Measurements from ENCODE around the gene P2RY6.
"Not testable (repeated sequence)": the region's sequence is repeated elsewhere in the genome, so short reads cannot be mapped to it uniquely, and the experiment has no call there.

P2RY6 gene

DNA sequence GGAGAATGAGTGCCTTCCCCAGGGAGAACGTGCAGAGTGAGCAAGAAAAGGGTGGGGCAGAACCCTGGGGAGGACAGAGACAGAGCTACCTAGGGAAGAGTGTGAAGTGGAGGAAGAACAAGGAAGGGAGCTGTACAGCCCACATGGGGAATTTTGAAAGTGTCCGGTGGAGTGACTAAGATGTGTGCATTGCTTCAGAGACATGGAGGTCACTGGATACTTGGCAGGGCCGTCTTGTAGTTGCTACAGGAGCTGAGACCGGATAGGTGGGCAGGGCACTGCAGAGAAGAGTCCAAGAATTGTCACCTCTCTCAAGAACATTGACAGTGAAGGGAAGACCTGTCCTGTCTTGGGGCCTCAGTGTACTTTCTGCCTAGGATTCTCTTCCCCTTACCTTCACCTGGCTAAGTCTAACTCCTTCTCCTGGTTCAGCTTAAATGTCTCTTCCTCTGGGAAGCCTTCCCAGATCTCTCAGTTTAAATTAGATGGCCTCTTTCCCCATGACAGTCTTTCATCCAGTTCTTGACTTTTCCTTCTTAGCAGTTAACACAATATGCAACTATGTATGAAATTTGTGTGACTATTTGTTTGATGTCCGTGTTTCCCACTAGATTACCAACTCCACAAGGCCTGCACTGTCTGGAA is 9.2 kb upstream of the P2RY6 start:
- no peak for DNase-seq

DNA sequence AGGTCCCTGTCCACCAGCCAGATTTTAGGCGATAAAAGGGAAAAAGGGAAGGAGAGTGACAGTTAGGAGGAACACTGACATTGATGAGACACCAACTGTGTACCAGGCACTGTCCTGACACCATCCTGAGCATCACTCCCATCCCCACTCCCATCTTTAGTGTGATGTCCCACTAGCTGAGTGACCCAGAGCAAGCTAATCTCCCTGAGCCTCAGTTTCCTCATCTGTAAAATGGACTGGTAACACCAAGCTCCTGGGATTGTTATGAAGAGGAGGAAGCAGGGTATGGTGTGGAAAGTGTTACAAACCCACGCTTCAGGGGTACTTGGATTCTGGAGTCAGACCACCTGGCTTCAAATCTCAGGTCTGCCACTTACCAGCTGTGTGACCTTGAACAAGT is 8.5 kb upstream of the P2RY6 start:
- no peak for DNase-seq

DNA sequence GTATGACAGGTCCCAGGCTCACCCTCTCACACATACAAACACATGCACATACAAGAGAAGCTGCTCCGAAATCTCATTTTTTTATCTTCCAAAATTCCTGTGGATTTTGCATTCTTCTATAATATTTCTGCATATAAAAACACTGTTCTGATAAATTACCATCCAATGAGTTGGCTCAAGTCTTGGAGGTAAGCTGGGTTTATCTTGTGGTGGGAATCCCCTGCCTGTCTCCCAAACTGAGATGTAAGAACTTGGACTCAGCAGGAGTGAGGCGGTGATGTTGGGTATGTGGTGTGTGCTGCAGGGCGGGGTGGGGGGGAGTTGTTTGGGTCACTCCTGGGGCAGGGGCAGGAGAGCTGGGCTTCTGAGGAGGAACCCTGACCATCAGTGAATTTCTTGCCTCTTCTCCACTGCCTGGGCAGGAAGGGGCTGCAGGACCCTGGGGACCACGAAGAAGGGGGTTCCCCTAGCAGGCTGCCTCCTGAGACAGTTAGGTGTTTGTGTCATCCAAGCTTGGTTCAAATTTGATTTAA is 6.8 kb upstream of the P2RY6 start:
- DNase-seq: no peak

DNA sequence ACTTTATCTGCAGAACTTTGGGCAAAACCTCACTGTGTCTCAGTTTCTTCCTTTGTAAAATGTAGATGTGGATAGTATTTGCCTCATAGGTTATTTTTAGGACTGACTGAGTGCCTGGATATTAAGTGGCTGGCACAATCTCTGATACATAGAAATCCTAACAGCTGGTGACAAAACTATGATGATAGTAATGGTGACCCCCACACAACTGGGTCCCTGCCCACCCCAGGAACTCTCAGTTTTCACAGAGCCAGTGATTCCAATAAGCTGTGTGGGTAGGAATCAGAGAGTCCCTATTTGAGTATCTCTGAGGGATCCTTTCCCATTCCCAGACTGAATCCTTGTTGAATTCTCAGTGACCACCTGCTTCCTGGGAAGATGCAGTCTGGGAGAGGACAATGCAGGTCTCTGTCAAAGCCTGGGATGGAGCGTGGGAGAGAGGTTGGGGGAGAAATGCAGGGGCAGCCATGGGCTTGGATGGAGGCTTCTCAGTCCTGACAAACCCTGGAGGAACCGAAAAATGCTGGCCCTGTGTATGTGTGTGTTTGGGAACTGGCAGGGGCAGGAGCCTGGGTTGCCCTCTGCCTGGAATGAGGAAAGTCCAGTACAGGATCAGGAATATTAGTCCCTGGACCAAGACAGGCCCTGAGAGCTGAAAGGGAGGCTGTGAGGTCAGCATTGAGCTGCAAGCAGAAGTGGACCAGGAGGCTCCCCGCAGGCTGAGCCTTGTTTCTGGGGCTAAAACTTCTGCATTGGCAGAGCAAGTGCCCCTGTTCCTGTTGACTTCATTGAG is 6.1 kb upstream of the P2RY6 start:
- DNase-seq: no peak

DNA sequence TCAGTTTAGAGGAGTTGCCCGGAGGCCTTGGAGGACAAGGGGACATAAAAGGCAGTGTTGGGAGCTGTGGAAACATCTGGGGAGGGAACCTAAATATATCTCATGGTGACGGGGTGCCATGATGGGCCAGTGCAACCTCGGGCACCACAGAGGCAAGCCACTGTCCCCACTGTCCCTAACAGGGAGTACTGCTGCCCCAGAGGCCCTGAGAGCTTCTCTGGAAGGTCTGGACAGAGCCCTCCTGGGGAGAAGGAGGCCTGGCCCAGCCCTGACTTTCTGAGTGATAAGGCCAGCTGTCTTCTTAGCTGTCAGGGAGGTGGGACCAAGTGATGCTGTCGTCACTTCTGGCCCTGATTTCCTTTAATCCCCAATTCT is 5.5 kb upstream of the P2RY6 start:
- no peak for DNase-seq

DNA sequence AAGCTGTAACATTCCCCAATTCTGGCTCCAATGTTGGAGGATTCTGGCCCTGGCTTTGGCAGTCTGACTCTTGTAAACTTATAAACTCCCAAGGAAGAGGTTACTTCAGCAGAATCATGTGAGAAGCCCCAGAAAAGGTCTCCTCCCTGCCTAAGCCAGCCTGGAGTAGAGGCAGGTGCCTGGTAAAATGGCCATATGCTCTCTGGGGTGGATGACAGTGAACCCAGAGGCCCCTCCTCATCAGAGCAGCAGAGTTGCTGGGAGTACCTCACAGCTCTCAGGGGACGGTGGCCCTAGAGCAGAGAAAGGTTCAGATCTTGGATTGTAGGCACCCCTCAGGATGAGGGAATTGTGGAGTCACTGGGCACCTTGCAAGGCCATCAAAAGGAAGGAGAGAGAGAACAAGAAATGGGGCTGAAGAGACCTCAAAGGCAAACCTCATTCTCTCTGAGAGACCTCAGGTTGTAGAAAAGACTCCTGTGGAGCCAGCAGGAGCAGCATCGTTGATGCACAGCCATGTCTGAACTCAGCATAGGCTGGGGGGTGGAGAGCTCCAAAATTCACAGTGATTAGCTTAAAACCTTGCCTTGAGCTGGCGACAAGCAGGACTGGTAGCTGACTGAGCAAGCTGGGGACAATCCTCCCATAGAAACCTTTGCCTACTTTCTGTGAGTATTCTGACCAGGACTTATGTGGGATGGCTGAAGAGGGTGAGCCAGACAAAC is 4.9 kb upstream of the P2RY6 start:
- DNase-seq: no peak

DNA sequence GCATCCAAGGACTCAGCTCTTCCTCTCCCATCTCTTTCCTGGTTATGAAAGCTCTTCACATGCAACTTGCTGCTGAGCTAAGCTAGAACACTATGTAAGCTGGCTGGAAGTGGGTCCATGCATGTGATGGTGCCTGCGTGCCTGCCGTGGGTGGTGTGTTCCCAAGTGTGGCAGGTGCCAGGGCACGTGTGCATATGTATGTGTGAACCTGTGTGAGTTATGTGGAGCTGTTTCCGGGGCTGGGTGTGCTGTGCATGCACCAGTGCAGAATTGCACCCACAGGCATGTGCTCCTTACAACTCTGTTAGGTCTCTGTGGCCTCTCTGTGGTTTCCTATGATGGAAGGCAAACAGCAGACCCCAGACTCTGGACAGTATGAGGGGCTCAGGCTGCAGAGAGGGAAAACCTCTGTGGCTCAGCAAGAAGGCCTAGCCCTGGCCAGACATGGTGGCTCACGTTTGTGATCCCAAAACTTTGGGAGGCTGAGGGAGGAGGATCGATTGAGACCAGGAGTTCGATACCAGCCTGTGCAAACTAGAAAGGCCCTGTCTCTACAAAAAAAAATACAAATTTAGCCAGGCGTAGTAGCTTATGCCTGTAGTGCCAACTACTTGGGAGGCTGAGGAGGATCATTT is 4.1 kb upstream of the P2RY6 start:
- no peak for DNase-seq

DNA sequence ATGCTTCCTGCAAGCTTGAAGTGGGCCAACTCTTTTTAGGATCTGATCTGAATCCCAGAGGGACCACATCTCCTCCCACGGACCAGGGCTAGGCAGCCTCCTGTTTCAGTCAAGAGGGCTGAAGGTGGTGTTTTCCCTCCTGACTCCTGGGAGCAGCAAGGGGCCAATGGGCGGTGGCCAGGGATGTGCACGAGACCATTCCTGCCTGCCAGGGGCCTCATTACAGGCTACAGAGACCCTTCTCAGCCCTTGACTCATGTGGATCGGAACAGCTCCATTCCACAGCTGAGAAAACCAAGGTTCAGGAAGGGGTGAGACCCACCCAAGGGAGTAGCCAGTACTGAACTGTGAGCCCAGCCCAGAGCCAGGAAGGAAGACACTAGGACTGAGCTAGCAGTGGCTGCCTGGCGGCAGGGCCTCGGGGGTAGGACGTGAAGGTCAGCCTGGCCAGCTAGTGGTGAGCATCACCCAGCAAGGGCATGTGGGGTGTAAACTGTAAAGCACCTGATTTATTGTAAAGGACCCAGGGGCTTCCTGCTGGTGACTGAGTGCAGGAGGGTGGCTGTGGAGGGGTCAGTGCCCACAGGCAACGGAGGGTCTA is 3.4 kb upstream of the P2RY6 start:
- DNase-seq: no peak

DNA sequence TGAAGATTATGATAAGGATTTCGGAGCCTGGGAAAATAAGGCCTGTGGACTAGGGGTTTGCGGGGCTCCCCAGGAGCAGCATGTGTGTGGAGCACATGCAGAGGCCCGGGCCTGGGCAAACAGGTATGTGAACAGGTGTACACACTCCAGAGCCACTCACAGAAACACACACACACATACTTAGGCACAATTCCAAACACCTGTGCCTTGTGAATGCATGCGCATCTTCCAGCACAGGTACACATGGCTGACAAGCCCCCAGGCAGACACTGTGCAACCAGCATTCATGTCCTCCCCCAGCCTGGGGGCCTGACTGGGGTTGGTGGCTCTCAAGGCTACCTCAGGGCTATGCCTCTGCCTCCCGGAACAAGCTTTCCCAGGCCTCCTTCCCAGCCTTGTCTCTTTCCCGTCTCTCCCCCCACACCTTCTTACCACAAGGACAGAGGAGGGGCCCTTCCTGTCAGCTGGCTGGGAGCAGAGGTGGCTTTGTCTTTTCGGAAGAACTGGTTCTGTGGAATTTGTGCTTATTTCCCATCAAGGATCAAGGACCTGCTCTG is 2.6 kb upstream of the P2RY6 start:
- DNase-seq: no peak

DNA sequence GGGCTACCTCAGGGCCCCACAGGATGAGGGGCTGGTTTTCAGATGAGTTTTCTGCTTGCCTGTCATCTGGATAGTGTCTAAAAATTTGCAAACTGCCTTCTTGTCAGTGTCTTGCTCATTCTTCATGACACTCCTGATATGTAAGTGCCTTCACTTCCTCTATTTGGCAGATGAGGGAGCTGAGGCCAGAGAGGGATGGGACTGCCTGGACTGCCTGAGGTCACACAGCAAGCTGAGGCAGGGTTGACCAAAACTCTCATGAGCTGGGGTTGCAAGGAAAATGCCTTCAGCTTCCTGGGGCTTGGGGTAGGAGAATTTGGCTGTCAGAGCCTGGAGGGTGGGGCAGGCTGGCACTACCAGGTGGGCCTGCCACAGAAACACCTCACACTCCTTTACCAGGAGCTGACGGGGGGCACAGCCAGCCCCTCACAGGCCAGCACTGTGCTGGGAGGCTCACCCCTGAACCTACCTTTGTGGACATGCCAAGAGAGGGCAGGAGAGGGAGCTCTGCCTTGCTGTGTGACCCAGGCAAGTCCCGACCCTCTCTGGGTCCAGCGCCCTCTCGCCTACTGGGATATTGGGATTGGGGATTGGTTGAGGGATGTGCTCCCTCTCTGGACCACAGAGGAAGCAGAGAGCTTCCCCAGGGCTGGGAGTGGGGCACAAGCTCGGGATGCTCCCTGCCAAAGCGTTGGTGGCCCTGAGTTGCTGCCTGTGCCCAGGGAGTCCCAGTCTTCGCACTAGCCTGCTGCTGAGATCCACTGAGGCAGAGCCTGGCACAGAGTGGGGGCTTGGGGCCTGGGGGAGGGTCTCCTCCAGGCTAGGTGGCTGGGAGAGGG is 1.9 kb upstream of the P2RY6 start:
- peak; percentile 27 for DNase-seq

DNA sequence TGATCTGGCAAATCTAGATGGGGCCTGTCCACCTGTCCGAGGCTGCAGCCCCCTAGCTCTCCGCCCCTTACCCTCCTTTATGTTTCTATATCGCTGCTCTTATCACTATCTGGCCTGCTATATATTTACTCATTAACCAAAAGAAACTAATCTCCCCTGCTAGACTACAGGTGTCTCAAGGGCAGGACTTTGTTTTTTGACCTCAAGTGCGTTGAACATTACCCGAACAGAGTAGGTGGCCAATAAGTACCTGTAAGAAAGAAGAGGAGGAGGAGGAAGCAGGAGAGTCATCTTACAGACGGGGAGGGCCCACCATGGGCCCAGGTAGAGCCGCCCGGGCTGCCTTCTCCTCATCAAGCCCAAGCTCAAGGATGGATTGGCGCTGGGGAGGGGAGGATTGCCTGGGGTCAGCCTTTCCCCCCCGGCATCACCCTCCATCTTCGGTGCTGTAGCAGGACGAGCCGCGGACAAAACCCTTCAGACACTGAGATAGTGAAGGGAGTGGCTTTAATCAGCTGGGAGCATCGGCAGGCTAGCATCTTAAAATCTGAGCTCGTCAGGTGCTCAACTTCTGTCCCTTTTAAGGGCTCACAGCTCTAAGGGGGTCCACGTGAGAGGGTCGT is 1.2 kb upstream of the P2RY6 start:
- DNase-seq: no peak

DNA sequence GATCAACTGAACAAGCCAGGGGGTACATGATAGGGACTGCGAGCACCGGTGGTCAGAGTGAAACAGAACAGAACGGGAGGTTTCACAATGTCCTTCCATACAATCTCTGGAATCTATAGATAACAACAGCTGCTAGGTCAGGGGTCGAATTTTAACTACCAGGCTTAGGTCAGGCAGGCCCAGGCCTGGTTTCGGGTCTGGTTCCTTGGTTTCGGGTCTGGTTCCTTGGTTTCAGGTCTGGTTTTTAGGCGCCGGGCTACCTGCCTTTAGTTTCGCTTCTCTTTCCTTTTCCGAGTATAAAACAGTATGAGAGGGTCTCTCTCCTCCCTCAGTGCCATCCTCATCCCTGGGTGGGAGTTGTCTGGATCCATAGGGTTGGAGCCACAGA is 666 bp upstream of the P2RY6 start:
- DNase-seq: not testable (repeated sequence)

DNA sequence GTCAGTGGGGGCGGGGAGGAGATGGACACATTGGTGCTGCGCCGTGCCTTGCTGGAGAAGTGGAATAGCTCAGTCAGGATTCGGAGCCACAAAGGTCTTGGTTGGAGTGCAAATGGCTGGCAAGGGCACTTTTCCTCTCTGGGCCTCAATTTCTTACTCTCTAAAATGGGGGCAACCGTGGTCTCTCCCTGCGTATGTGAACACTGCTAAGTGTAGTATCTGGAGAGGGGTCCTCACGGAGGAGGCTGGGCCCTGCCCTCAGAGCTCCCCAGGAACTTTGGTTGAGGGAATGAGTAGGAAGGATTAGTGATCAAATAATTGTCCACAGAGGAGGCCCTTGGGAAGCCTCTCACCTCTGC is 521 bp downstream of the P2RY6 start:
- no peak for DNase-seq

DNA sequence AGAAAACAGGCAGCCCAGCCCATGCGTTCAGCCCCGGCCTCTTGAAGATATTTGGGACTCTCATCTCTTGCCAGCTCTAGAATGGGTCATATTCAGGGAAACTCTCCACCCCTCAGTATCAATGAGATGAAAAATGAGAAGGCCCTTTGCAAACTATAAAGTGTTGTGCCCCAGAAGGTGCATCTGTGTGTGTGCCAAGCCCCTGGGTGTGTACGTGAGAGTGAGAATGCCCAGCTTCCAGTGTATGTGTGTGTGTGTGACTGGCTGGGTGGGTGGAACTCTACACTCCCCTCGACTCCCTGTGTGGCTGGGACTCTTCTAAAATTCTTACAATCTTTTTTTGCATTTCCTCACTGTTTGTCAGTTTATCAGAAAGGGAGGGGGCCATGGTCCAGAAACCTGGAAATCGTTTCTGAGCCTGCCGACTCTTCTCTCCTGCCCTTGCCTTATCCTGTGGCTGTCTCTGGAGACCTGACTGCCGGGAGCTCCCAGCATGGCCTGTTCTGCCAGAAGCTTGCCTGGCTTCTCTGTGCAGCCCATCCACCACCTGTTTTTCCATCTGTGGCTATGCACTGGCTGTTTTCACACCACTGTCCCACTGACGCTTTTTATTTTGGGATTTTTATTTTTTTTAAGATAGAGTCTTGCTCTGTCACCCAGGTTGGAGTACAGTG is 1.2 kb downstream of the P2RY6 start:
- no peak for DNase-seq

DNA sequence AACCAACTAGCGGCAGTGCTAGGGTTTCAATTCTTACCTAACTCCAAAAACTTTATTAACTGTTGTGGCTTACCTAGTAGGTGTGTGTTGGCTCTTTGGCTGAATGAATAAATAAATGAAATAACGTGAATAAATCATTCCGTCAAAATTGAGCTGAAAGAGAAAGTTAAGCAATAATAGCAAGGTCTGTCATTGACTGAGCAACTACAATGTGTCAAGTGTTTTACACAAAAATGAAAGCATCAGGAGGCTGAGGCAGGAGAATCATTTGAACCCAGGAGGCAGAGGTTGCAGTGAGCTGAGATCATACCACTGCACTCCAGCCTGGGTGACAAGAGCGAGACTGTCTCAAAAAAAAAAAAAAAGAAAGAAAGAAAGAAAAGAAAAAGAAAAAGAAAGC is 2.1 kb downstream of the P2RY6 start:
- not testable (repeated sequence) for DNase-seq

DNA sequence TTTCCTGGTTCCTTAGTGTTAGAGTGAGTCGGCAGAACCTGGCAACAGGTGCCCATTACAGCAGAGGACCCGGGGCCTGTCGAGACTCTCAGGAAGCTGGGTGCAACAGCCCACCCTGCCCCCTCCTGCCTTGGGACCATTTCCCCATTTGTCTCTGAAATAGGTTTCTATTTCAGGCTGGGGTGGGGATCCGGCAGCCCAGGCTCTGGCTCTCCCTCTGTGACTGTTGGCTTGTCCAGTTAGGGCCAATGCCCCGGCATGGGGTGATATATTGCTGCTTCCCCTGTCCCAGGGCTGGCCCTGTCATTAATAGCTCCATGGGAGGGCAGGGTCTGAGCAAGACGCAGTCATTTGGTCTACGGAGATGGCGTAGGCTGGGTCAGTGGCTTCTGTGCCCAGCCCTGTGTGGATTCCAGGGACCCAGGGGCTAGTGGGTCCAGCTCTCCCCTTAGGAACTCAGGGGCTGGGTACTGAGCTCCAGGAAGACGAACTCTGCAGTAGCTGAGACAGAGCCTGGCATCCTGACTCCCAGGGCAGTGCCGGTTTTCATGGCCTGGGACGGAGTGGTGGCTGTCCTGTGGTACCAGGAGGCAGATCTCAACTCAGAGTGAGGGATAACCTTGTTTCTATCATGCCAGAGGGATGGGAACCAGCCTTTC is 2.7 kb downstream of the P2RY6 start:
- no peak for DNase-seq

DNA sequence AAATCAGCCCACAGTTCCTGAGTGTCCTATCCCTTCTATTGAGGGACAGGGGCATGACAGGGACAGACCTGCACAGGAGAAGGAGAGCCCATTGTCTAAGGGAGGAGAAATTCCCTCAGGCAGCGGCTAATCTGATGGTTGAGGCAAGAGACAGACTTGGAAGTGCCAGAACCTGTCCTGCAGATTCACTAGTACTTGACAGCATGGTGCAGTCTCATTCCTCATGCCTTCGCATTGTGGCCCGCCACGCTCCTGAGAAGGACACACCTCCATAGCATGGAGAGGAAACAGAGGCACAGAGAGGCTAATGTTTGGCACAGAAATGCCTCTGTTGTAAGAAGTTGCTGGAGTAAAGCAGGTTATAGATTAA is 3.2 kb downstream of the P2RY6 start:
- DNase-seq: no peak

DNA sequence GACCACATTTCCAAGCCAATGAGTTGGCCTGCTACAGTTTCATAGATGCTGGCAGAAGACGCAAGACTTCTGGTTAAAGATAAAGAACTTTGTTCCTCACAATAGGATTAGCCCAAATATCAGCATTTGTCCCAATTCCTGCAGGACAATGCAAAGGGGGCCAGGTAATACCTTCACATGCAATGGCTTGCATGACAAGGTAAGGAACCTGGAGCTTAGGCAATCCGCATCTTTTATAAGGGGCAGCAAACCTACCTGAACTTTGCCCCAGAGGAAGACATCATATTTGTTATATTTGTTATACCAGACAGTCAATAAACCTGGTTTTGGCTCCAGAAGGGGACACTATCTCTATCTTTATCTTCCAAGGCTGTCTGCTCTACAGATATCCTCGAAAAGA is 5.3 kb downstream of the P2RY6 start:
- no peak for DNase-seq

DNA sequence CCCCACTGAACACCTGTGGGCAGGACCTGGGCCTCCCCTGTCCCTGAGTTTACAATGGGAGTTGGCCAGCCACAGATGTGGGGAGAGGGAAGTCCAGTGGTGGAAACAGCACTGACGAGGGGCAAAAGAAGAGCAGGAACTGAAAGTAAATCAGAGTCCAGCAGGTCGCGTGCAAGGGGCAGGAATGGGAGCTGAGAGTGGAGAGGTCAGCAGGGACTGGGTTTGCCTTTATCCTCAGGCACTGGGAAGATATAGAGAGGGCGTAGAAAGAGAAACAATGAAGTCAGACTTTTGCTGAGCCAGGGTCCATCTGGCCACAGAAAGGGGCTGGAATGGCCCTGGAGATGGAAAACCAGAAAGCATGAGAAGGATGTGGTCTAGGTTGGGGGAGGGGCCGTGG is 8.5 kb downstream of the P2RY6 start:
- DNase-seq: no peak

DNA sequence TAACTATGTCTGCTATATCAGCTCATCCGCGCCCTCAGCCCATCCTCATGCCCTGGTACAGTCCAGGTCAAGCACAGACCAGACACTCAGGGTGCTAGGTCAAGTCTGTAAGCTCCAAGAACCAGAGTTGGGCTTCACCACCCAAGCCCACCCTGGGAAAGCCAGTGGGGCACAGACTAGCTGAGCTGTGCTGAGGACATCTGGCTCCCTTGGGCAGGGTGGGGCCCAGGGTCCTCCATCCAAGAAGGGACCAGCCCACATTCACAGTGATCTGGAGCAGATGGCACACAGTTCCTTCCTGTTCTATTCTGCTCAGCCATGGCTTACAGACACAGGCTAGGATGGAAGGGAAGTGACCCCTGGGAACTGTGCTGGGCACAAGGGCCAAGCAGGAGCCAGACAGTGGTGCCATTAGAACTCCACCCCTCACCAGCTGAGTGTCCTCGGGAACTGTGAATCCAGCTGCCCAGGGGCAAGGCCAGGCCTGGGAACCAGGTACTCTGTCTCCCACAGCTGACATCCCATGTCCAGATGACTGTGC is 9.1 kb downstream of the P2RY6 start:
- no peak for DNase-seq

Measured in GF-D8 (cell line).